Ishikawa (cell line): Measurements from ENCODE around the gene CERS3.

ENCODE experiments used
- CEBPB ChIP-seq: IDR thresholded peaks from 2 replicates; pipeline ENCODE4 v1.6.1; 2012
- CREB1 ChIP-seq: IDR thresholded peaks from 2 replicates; pipeline ENCODE4 v1.6.1; 2012; ENCODE audit warnings: low read depth
- EGR1 ChIP-seq: IDR thresholded peaks from 2 replicates; pipeline ENCODE4 v1.6.1; 2012
- EP300 ChIP-seq: IDR thresholded peaks from 2 replicates; pipeline ENCODE4 v1.6.1; 2012; ENCODE audit warnings: borderline replicate concordance
- FOXM1 ChIP-seq: IDR thresholded peaks from 2 replicates; pipeline ENCODE4 v1.6.1; 2012; ENCODE audit warnings: low read depth, borderline replicate concordance
- MAX ChIP-seq: IDR thresholded peaks from 2 replicates; pipeline ENCODE4 v1.6.1; 2012
- NFIC ChIP-seq: IDR thresholded peaks from 2 replicates; pipeline ENCODE4 v1.6.1; 2012
- RAD21 ChIP-seq: IDR thresholded peaks from 2 replicates; pipeline ENCODE4 v1.6.1; 2012; ENCODE audit warnings: low read depth
- REST ChIP-seq: IDR thresholded peaks from 2 replicates; pipeline ENCODE4 v1.6.1; 2012; ENCODE audit warnings: low read depth, mild to moderate bottlenecking
- TAF1 ChIP-seq: IDR thresholded peaks from 2 replicates; pipeline ENCODE4 v1.6.1; 2012; ENCODE audit warnings: low read depth, mild to moderate bottlenecking
- TCF12 ChIP-seq: IDR thresholded peaks from 2 replicates; pipeline ENCODE4 v1.6.1; 2012; ENCODE audit warnings: low read depth
- TEAD4 ChIP-seq: IDR thresholded peaks from 2 replicates; pipeline ENCODE4 v1.6.1; 2012
- USF1 ChIP-seq: IDR thresholded peaks from 2 replicates; pipeline ENCODE4 v1.6.1; 2012
- YY1 ChIP-seq: IDR thresholded peaks from 2 replicates; pipeline ENCODE4 v1.6.1; 2012; ENCODE audit warnings: low read depth
- ZBTB7A ChIP-seq: IDR thresholded peaks from 2 replicates; pipeline ENCODE4 v1.6.1; 2012; ENCODE audit warnings: low read depth

CERS3 gene

GRCh38 chr15:100500226-100500990 is 28.3 kb downstream of the CERS3 start:
- TF ChIP-seq TEAD4 (no peak), REST (peak; percentile 29; the same call in 1 of the 2 replicates)

GRCh38 chr15:100495861-100496260 is 32.9 kb downstream of the CERS3 start:
- TF ChIP-seq TAF1 (no peak), REST (no peak), CREB1 (no peak), TEAD4 (no peak), RAD21 (no peak), CEBPB (no peak), EP300 (no peak), NFIC (no peak)

- TF ChIP-seq EP300: no peak
- TF ChIP-seq ZBTB7A: no peak
- no peak for TF ChIP-seq RAD21
- TF ChIP-seq NFIC: no peak
- TF ChIP-seq TEAD4: no peak
These were observed 35.5 kb downstream of the CERS3 start for GRCh38 chr15:100493213-100493612.

- TF ChIP-seq FOXM1 (no peak), YY1 (no peak), TEAD4 (no peak), CEBPB (no peak)
These were observed 44.3 kb downstream of the CERS3 start for GRCh38 chr15:100484443-100484842.

GRCh38 chr15:100483370-100483769 is 45.4 kb downstream of the CERS3 start:
- TF ChIP-seq NFIC (no peak), MAX (no peak)

GRCh38 chr15:100476805-100477204 is 51.9 kb downstream of the CERS3 start:
- TF ChIP-seq EP300 (no peak), EGR1 (no peak), RAD21 (no peak), CEBPB (no peak), NFIC (no peak), FOXM1 (no peak), TEAD4 (no peak), REST (no peak), TCF12 (no peak), USF1 (no peak), ZBTB7A (no peak), MAX (no peak), TAF1 (no peak), CREB1 (no peak), YY1 (no peak)
